H1 (cell line): ENCODE results near the gene MED12L. TPM values are rescaled to one million over a fixed set of nuclear protein-coding genes. Genes with fewer than 3 reads are reported as not detected.

Experiments used
- CTCF ChIA-PET: fragments of 300-600 bp; sonication (Branson Sonifier 250); formaldehyde crosslinking; loops from one replicate; lab custom pipeline; 2021; ENCODE audit not compliant: partially characterized antibody; lab: Charles Lee
- POLR2A ChIA-PET: fragments of 300-600 bp; sonication (Branson Sonifier 250); formaldehyde crosslinking; loops from one replicate; lab custom pipeline; 2021; ENCODE audit warnings: inconsistent platforms; ENCODE audit not compliant: partially characterized antibody; lab: Charles Lee
- DNase-seq, 2 experiments: peaks; one replicate each; pipeline versions ENCODE4 v3.0.0 to v3.0.0-alpha.2; 2010 to 2022; ENCODE audit warnings: low spot score in 2 of 2, low read depth in 1 of 2, mixed read lengths in 1 of 2
- FAIRE-seq: peaks from 2 replicates; lab custom pipeline; 2011; peaks lifted over from hg19 to GRCh38; lab: Jason Lieb, UNC
- H2AFZ ChIP-seq: 2 replicates; pipeline ENCODE4 v1.8.1; 2012; ENCODE audit warnings: low read length, inconsistent platforms
- H2AK5ac ChIP-seq: 2 replicates; pipeline ENCODE4 v1.6.1; 2013; ENCODE audit warnings: low read depth, low read length
- H2BK120ac ChIP-seq: replicated peaks from 2 replicates; pipeline ENCODE3; 2013; ENCODE audit warnings: low read depth, low read length, inconsistent platforms
- H2BK12ac ChIP-seq: 2 replicates; pipeline ENCODE4 v1.6.1; 2013; ENCODE audit warnings: low read depth, low read length
- H2BK15ac ChIP-seq: 2 replicates; pipeline ENCODE4 v1.6.1; 2013; ENCODE audit warnings: low read length
- H2BK20ac ChIP-seq: 2 replicates; pipeline ENCODE4 v1.6.1; 2013; ENCODE audit warnings: low read length
- H2BK5ac ChIP-seq: 2 replicates; pipeline ENCODE4 v1.6.1; 2013; ENCODE audit warnings: low read depth, low read length
- H3K14ac ChIP-seq: 2 replicates; pipeline ENCODE4 v1.6.1; 2013; ENCODE audit warnings: inconsistent platforms; ENCODE audit not compliant: insufficient read length
- H3K18ac ChIP-seq: 2 replicates; pipeline ENCODE4 v1.6.1; 2013; ENCODE audit warnings: low read length; ENCODE audit errors: extremely low read depth
- H3K23ac ChIP-seq: 2 replicates; pipeline ENCODE4 v1.6.1; 2013; ENCODE audit warnings: inconsistent platforms; ENCODE audit not compliant: insufficient read length
- H3K23me2 ChIP-seq: 2 replicates; pipeline ENCODE4 v1.6.1; 2013; ENCODE audit warnings: low read depth, low read length
- H3K27ac ChIP-seq: 2 replicates; pipeline ENCODE4 v1.6.1; 2011; ENCODE audit warnings: low read depth, low read length, inconsistent platforms
- H3K27me3 ChIP-seq, 4 experiments: replicated peaks in 1 of 4; 1 replicate in 1 of 4; 2 replicates in 3 of 4; pipeline versions ENCODE4 v1.6.1 to v1.8.1; 2011 to 2013; ENCODE audit warnings: low read length in 3 of 4, mild to moderate bottlenecking in 3 of 4, inconsistent platforms in 2 of 4, mixed read lengths in 2 of 4, moderate library complexity in 1 of 4; ENCODE audit not compliant: control insufficient read depth in 3 of 4, insufficient read depth in 3 of 4; ENCODE audit errors: extremely low read depth in 1 of 4
- H3K36me3 ChIP-seq, 4 experiments: 2 replicates each; pipeline versions ENCODE4 v1.6.1 to v1.8.1; 2011 to 2013; ENCODE audit warnings: mild to moderate bottlenecking in 4 of 4, low read length in 3 of 4, moderate library complexity in 2 of 4, control low read depth in 1 of 4, inconsistent platforms in 1 of 4; ENCODE audit not compliant: insufficient read depth in 4 of 4, control insufficient read depth in 2 of 4
- H3K4ac ChIP-seq: replicated peaks from 2 replicates; pipeline ENCODE3; 2013; ENCODE audit warnings: low read length, low read depth, mixed read lengths, inconsistent platforms; ENCODE audit not compliant: insufficient read length
- H3K4me1 ChIP-seq, 4 experiments: replicated peaks in 1 of 4; 1 replicate in 1 of 4; 2 replicates in 3 of 4; pipeline versions ENCODE4 v1.6.1 to v1.8.1; 2011 to 2013; ENCODE audit warnings: low read length in 3 of 4, inconsistent platforms in 2 of 4, mixed read lengths in 1 of 4; ENCODE audit not compliant: insufficient read depth in 4 of 4, control insufficient read depth in 3 of 4
- H3K4me2 ChIP-seq, 2 experiments: 2 replicates each; pipeline versions ENCODE4 v1.6.1 to v1.8.1; 2011 to 2013; ENCODE audit warnings: low read depth in 2 of 2, low read length in 2 of 2, control low read depth in 1 of 2, inconsistent platforms in 1 of 2, mild to moderate bottlenecking in 1 of 2; ENCODE audit not compliant: insufficient read depth in 1 of 2
- H3K4me3 ChIP-seq, 4 experiments: fragments of 200-600, 300-600 bp in 1 of 4; sonication (generic), shearing (Covaris generic), sonication (Bioruptor Twin) in 1 of 4; 2 replicates each; pipeline versions ENCODE4 v1.5.1 to v1.8.1; 2011 to 2016; ENCODE audit warnings: low read length in 4 of 4, low read depth in 3 of 4, control low read depth in 2 of 4, inconsistent platforms in 2 of 4, mild to moderate bottlenecking in 2 of 4, mixed read lengths in 1 of 4, moderate library complexity in 1 of 4; ENCODE audit not compliant: insufficient read depth in 2 of 4; ENCODE audit errors: extremely low read depth in 1 of 4
- H3K56ac ChIP-seq: replicated peaks from 2 replicates; pipeline ENCODE3; 2013; ENCODE audit warnings: low read depth, mild to moderate bottlenecking, mixed read lengths, low read length, inconsistent platforms; ENCODE audit not compliant: insufficient read length
- H3K79me1 ChIP-seq: 2 replicates; pipeline ENCODE4 v1.6.1; 2013; ENCODE audit warnings: low read depth, low read length, control low read depth
- H3K79me2 ChIP-seq, 2 experiments: 2 replicates each; pipeline versions ENCODE4 v1.6.1 to v1.8.1; 2012 to 2013; ENCODE audit warnings: low read length in 2 of 2, mild to moderate bottlenecking in 2 of 2, inconsistent platforms in 1 of 2; ENCODE audit not compliant: insufficient read depth in 2 of 2, control insufficient read depth in 1 of 2
- H3K9ac ChIP-seq, 4 experiments: replicated peaks in 1 of 4; 1 replicate in 1 of 4; 2 replicates in 3 of 4; pipeline versions ENCODE4 v1.6.1 to v1.8.1; 2011 to 2013; ENCODE audit warnings: low read depth in 3 of 4, low read length in 3 of 4, control low read depth in 2 of 4, mild to moderate bottlenecking in 2 of 4, moderate library complexity in 2 of 4, inconsistent platforms in 1 of 4; ENCODE audit errors: extremely low read depth in 1 of 4
- H3K9me3 ChIP-seq, 2 experiments: 2 replicates each; pipeline versions ENCODE4 v1.6.1 to v1.8.1; 2012 to 2013; ENCODE audit warnings: mild to moderate bottlenecking in 2 of 2, moderate library complexity in 2 of 2, control low read depth in 1 of 2, inconsistent platforms in 1 of 2, low read depth in 1 of 2, low read length in 1 of 2, mixed read lengths in 1 of 2; ENCODE audit not compliant: insufficient read depth in 2 of 2
- H4K20me1 ChIP-seq, 2 experiments: replicated peaks in 1 of 2; 2 replicates each; pipeline versions ENCODE3 to v1.8.1; 2011 to 2013; ENCODE audit warnings: inconsistent platforms in 2 of 2, low read length in 2 of 2, mild to moderate bottlenecking in 1 of 2; ENCODE audit not compliant: insufficient read depth in 2 of 2, control insufficient read depth in 1 of 2
- H4K5ac ChIP-seq: 2 replicates; pipeline ENCODE4 v1.6.1; 2013; ENCODE audit warnings: low read length, low read depth, mixed read lengths, inconsistent platforms; ENCODE audit not compliant: insufficient read length
- H4K8ac ChIP-seq: 2 replicates; pipeline ENCODE4 v1.8.0; 2013; ENCODE audit warnings: mild to moderate bottlenecking, moderate library complexity, low read length, inconsistent platforms; ENCODE audit not compliant: insufficient read depth; ENCODE audit errors: extremely low read depth
- H4K91ac ChIP-seq: replicated peaks from 2 replicates; pipeline ENCODE3; 2013; ENCODE audit warnings: low read length, mixed read lengths, inconsistent platforms; ENCODE audit not compliant: insufficient read length
- CEBPB ChIP-seq: IDR thresholded peaks from 2 replicates; pipeline ENCODE4 v1.6.1; 2012; ENCODE audit warnings: low read depth, low read length
- KDM4A ChIP-seq: IDR thresholded peaks from one replicate; pipeline ENCODE4 v1.7.1; 2012; ENCODE audit warnings: low read depth, mild to moderate bottlenecking, moderate library complexity, low read length, inconsistent platforms; ENCODE audit not compliant: severe bottlenecking
- SIRT6 ChIP-seq: IDR thresholded peaks from one replicate; pipeline ENCODE4 v1.7.1; 2012; ENCODE audit warnings: low read length, inconsistent platforms
- SIX5 ChIP-seq: IDR thresholded peaks from 2 replicates; pipeline ENCODE4 v1.6.1; 2011; ENCODE audit warnings: mild to moderate bottlenecking, low read depth, low read length
- TBP ChIP-seq: IDR thresholded peaks from 2 replicates; pipeline ENCODE4 v1.6.1; 2011; ENCODE audit warnings: low read depth, low read length, improper control_type of control experiment
- TEAD4 ChIP-seq: IDR thresholded peaks from 2 replicates; pipeline ENCODE4 v1.6.1; 2012; ENCODE audit warnings: low read depth, low read length, inconsistent platforms, mixed read lengths
- polyA plus RNA-seq, 7 experiments: library from polyadenylated mRNA; depleted of rRNA in 3 of 7; stranded (reverse) in 5 of 7; unstranded in 2 of 7; fragments of >200 nt in 5 of 7; fragments of 200-250 nt in 2 of 7; gene quantifications; 1 replicate in 5 of 7; 2 replicates in 1 of 7; 4 replicates in 1 of 7; pipeline versions ENCODE4 v1.2.1 to v1.2.3, GENCODE V29; 2011 to 2013; ENCODE audit warnings: missing spikeins in 2 of 7, mixed read lengths in 2 of 7
- total RNA-seq: library from RNA; stranded (reverse); fragmentation: NEBNext Ultra II Directional; extraction: Animal tissue kit (Norgen Biotek cat#: 25700); gene quantifications from 2 replicates; pipeline ENCODE4 v1.2.1, GENCODE V29; 2021
- TF ChIP-seq, protein P1 (sequence below): IDR thresholded peaks from 2 replicates; pipeline ENCODE4 v1.6.1; 2011; ENCODE audit warnings: low read depth, mild to moderate bottlenecking, low read length; ENCODE audit not compliant: insufficient read depth

MED12L gene
- total and polyA plus RNA-seq, 2 of the 8 experiments (the other 6 are each of a cell fraction or from before 2014, with no cell fraction given): 3.6 to 26.2 TPM

DNA sequence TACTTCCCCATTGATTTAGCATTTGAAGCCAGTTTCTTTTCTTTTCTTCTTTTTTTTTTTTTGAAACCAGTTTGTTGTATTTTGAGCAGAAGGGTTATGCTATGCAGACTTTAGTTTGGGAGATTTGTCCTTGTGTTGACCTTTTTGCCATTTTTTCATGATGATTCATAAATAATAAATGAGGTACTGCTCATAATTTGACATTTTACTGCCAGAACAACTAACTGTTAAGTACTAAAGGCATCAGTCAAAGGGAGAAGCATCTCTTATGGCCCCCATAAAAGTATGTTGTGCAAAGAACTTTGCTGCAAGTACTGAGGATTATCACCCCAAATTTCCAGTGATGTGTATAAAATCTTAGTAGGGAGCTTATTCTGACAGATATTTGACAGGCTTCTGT is 232.8 kb downstream of the MED12L start:
- TF ChIP-seq CEBPB (no peak), SIRT6 (no peak), TBP (no peak), SIX5 (no peak), TEAD4 (no peak), KDM4A (no peak)
- TF ChIP-seq, protein P1, sequence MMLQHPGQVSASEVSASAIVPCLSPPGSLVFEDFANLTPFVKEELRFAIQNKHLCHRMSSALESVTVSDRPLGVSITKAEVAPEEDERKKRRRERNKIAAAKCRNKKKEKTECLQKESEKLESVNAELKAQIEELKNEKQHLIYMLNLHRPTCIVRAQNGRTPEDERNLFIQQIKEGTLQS: no peak
- Histone ChIP-seq H3K79me2 (no peaks in the 10 kb centered on the region), H2BK15ac (no peak overlapping the region), H3K9ac (no peak overlapping the region), H2AFZ (no peak overlapping the region), H2BK20ac (no peak overlapping the region), H3K9me3 (no peaks in the 10 kb centered on the region), H3K4me3 (no peak overlapping the region), H4K5ac (no peak overlapping the region), H4K8ac (no peak overlapping the region), H3K56ac (no peak overlapping the region), H3K18ac (no peak overlapping the region), H2BK12ac (no peak overlapping the region), H4K20me1 (no peaks in the 10 kb centered on the region), H3K27ac (no peak overlapping the region), H3K36me3 (no peaks in the 10 kb centered on the region), H3K4ac (no peak overlapping the region), H3K23ac (no peak overlapping the region), H2BK5ac (no peak overlapping the region), H2AK5ac (no peak overlapping the region), H2BK120ac (no peak overlapping the region), H3K23me2 (no peaks in the 10 kb centered on the region), H3K14ac (no peak overlapping the region), H3K79me1 (no peaks in the 10 kb centered on the region), H3K4me2 (no peak overlapping the region), H3K27me3 (no peaks in the 10 kb centered on the region), H4K91ac (no peak overlapping the region), H3K4me1 (peaks cover under 1 to 6% (median 4%) of the 10 kb centered on the region in 4 experiments; a peak in 4 of 7 replicates)
- ChIA-PET POLR2A (no interaction called here), CTCF (interaction anchor here (1.0 to 1.1 kb wide), 2 partner anchors 10 to 11 kb away, joined by 3 to 4 read pairs; no protein-coding TSS in a partner anchor)
- FAIRE-seq (no peak), DNase-seq (no peak)
